ENCODE measurements around the gene SNAPC4. TPM values are rescaled to one million over a fixed set of nuclear protein-coding genes. Genes with fewer than 3 reads are reported as not detected.

The SNAPC4 gene
- polyA plus RNA-seq, 1 donor from 2014 or later = 6.8 TPM

DNA sequence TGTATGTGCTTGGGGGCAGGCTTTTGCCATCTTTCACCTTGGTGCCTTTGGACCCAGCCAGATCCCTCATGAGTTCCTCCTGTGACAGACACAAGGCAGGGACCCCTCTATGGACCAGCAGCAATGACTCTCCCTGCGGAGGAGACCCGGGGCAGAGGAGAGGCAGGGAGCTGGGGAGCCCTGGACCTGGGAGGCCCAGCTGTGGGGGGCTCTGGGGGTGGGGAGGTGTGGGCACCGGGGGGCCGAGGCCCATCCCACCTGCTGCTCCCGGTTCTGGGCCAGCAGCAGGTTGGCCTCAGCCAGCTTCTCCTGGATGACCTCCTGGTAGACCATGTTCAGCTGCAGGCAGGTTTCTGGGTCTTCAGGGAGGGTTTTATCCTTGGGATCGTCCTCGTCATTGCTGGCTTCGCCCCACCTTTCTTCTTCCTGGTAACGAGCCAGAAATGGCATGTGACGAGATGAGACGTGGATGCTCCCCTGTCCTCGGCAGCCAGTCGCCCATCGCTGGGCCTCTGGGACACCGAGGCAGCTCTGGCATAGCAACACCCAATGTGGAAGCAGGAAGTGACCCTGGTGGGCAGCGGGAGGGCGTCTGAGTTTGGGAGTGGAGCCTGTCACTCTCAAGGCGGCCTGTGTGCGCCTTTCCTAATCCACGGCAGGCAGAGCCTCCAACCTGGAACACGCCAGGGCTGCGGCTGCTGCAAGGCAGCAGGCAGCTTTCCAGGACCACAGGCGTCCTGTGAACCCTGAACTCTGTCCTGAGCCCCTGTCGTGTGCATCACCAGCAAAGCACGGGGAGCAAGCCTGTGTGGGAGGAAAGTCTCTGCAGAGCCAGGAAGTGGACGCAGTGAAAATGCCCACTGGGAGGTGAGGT is 4.4 kb downstream of the SNAPC4 start:
- no peaks in the 10 kb centered on the region for H3K9me2 ChIP-seq (ENCODE audit: insufficient read depth, low read length)
- no peaks in the 10 kb centered on the region for H3K9me3 ChIP-seq (ENCODE audit: low read length)
- H3F3A ChIP-seq (ENCODE audit: insufficient read depth, low read length, poor library complexity, severe bottlenecking) = no peaks in the 10 kb centered on the region
- no peak overlapping the region for H3K9ac ChIP-seq (ENCODE audit: low read length)
- H3K4me2 ChIP-seq (ENCODE audit: low read length) = no peak overlapping the region
- no peak overlapping the region for H2AFZ ChIP-seq (ENCODE audit: low read depth, low read length)
- no peaks in the 10 kb centered on the region for H3K27me3 ChIP-seq (ENCODE audit: insufficient read depth, low read depth, low read length)
- no peaks in the 10 kb centered on the region for H4K20me1 ChIP-seq (ENCODE audit: insufficient read depth)
- no peak overlapping the region for H3K27ac ChIP-seq (ENCODE audit: low read length)
- H3K36me3 ChIP-seq (ENCODE audit: insufficient read depth, low read length) = peaks cover 3% of the 10 kb centered on the region
- peaks cover 21% of the 10 kb centered on the region for H3K79me2 ChIP-seq (replicated peaks; ENCODE audit: insufficient read depth, low read length)
- no peak for TF ChIP-seq RAD21 (conservative IDR thresholded peaks at IDR 0.05)
- H3K4me3 ChIP-seq (ENCODE audit: low read length) = no peak overlapping the region

DNA sequence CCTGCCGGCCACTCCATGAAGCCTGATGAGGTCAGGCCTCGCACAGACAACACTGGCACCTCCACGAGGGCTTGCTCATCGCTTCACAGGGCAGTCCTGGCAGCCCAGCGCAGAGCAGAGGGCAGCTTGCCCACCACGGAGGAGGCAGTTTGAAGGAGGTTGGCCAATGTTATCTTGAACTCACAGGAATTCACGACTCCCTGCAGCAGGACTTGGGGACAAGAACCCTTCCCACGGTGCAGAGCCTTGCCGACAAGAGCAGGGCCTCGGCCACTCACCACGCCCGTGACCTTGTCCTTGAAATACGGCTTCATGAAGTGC is 5.0 kb downstream of the SNAPC4 start:
- Histone ChIP-seq H3K4me3 (ENCODE audit: low read length) (no peak overlapping the region), H3K27me3 (ENCODE audit: insufficient read depth, low read depth, low read length) (no peaks in the 10 kb centered on the region), H3K9ac (ENCODE audit: low read length) (no peak overlapping the region), H3K36me3 (ENCODE audit: insufficient read depth, low read length) (peaks cover 3% of the 10 kb centered on the region), H2AFZ (ENCODE audit: low read depth, low read length) (no peak overlapping the region), H3K4me2 (ENCODE audit: low read length) (no peak overlapping the region), H3K9me3 (ENCODE audit: low read length) (no peaks in the 10 kb centered on the region), H3K79me2 (replicated peaks; ENCODE audit: insufficient read depth, low read length) (peaks cover 21% of the 10 kb centered on the region), H3K9me2 (ENCODE audit: insufficient read depth, low read length) (no peaks in the 10 kb centered on the region), H3F3A (ENCODE audit: insufficient read depth, low read length, poor library complexity, severe bottlenecking) (no peaks in the 10 kb centered on the region), H4K20me1 (ENCODE audit: insufficient read depth) (no peaks in the 10 kb centered on the region), H3K27ac (ENCODE audit: low read length) (no peak overlapping the region)
- TF ChIP-seq MXI1 (conservative IDR thresholded peaks at IDR 0.05; ENCODE audit: poor library complexity, severe bottlenecking) = no peak
- TF ChIP-seq RAD21 (conservative IDR thresholded peaks at IDR 0.05) = no peak
- TF ChIP-seq, protein P1, sequence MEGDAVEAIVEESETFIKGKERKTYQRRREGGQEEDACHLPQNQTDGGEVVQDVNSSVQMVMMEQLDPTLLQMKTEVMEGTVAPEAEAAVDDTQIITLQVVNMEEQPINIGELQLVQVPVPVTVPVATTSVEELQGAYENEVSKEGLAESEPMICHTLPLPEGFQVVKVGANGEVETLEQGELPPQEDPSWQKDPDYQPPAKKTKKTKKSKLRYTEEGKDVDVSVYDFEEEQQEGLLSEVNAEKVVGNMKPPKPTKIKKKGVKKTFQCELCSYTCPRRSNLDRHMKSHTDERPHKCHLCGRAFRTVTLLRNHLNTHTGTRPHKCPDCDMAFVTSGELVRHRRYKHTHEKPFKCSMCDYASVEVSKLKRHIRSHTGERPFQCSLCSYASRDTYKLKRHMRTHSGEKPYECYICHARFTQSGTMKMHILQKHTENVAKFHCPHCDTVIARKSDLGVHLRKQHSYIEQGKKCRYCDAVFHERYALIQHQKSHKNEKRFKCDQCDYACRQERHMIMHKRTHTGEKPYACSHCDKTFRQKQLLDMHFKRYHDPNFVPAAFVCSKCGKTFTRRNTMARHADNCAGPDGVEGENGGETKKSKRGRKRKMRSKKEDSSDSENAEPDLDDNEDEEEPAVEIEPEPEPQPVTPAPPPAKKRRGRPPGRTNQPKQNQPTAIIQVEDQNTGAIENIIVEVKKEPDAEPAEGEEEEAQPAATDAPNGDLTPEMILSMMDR (IDR thresholded peaks at IDR 0.05; ENCODE audit: poor library complexity, severe bottlenecking) = no peak
- TF ChIP-seq, protein P2, sequence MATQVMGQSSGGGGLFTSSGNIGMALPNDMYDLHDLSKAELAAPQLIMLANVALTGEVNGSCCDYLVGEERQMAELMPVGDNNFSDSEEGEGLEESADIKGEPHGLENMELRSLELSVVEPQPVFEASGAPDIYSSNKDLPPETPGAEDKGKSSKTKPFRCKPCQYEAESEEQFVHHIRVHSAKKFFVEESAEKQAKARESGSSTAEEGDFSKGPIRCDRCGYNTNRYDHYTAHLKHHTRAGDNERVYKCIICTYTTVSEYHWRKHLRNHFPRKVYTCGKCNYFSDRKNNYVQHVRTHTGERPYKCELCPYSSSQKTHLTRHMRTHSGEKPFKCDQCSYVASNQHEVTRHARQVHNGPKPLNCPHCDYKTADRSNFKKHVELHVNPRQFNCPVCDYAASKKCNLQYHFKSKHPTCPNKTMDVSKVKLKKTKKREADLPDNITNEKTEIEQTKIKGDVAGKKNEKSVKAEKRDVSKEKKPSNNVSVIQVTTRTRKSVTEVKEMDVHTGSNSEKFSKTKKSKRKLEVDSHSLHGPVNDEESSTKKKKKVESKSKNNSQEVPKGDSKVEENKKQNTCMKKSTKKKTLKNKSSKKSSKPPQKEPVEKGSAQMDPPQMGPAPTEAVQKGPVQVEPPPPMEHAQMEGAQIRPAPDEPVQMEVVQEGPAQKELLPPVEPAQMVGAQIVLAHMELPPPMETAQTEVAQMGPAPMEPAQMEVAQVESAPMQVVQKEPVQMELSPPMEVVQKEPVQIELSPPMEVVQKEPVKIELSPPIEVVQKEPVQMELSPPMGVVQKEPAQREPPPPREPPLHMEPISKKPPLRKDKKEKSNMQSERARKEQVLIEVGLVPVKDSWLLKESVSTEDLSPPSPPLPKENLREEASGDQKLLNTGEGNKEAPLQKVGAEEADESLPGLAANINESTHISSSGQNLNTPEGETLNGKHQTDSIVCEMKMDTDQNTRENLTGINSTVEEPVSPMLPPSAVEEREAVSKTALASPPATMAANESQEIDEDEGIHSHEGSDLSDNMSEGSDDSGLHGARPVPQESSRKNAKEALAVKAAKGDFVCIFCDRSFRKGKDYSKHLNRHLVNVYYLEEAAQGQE (IDR thresholded peaks at IDR 0.05; ENCODE audit: borderline replicate concordance) = no peak
- TF ChIP-seq TAF1 (IDR thresholded peaks at IDR 0.05; ENCODE audit: low read depth) = no peak
- TF ChIP-seq EZH2 (IDR thresholded peaks at IDR 0.05; ENCODE audit: borderline replicate concordance, insufficient read depth, low read length, poor library complexity, severe bottlenecking) = no peak
- TF ChIP-seq POLR2AphosphoS5 (IDR thresholded peaks at IDR 0.05) = no peak
- no peak for TF ChIP-seq SMC3 (conservative IDR thresholded peaks at IDR 0.05; ENCODE audit: poor library complexity)
- no peak for TF ChIP-seq EP300 (conservative IDR thresholded peaks at IDR 0.05; ENCODE audit: poor library complexity, severe bottlenecking)

Data from neural cell (in vitro differentiated cells).